ENCODE measurements around the gene GPR137. TPM values are rescaled to one million over a fixed set of nuclear protein-coding genes. Genes with fewer than 3 reads are reported as not detected.

GPR137 gene
- total and polyA plus RNA-seq, 9 of the 15 experiments (the other 6 are each of a cell fraction or from before 2014, with no cell fraction given) = 0.32 to 26.7 (median 10.7) TPM

DNA sequence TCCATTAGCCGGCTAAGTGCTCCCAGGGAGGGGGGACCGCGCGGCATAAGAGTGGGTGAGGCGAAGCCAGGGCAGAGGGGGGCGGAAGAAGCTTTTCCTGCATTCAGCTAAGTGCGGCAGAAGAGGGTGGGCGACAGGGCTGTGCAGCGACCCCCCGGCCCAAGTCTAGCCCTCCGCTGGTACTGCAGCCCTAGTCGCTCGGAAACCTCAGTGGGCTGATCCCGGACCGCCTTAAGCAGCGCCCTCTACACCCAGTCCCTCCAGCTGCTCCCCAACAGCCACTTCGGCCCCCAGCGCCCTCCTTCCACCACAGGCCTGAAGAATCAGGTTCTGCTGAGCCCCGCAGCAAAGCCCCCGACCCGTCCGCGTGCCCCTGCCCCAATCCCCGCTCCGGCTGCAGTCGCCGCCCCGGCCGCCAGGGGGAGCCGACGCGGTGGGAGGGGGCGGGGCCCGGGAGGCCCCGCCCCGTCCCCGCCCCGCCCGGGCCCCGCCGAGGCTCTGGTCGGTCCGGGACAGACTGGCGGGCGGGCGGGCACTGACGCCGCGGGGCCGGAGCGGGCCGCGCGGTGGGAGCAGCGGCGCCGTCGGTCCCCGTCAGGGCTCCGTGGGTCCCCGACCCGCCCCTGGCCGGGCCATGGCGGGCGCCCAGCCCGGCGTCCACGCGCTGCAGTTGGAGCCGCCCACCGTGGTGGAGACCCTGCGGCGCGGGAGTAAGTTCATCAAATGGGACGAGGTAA, 34.5 kb upstream of the GPR137 start, which contains the start of gene PLCB3 (continued):
- TF ChIP-seq, protein P1, sequence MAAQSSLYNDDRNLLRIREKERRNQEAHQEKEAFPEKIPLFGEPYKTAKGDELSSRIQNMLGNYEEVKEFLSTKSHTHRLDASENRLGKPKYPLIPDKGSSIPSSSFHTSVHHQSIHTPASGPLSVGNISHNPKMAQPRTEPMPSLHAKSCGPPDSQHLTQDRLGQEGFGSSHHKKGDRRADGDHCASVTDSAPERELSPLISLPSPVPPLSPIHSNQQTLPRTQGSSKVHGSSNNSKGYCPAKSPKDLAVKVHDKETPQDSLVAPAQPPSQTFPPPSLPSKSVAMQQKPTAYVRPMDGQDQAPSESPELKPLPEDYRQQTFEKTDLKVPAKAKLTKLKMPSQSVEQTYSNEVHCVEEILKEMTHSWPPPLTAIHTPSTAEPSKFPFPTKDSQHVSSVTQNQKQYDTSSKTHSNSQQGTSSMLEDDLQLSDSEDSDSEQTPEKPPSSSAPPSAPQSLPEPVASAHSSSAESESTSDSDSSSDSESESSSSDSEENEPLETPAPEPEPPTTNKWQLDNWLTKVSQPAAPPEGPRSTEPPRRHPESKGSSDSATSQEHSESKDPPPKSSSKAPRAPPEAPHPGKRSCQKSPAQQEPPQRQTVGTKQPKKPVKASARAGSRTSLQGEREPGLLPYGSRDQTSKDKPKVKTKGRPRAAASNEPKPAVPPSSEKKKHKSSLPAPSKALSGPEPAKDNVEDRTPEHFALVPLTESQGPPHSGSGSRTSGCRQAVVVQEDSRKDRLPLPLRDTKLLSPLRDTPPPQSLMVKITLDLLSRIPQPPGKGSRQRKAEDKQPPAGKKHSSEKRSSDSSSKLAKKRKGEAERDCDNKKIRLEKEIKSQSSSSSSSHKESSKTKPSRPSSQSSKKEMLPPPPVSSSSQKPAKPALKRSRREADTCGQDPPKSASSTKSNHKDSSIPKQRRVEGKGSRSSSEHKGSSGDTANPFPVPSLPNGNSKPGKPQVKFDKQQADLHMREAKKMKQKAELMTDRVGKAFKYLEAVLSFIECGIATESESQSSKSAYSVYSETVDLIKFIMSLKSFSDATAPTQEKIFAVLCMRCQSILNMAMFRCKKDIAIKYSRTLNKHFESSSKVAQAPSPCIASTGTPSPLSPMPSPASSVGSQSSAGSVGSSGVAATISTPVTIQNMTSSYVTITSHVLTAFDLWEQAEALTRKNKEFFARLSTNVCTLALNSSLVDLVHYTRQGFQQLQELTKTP (IDR thresholded peaks at IDR 0.05; ENCODE audit: low read depth in 1 of 2, partially characterized antibody in 2 of 2) = no peak
- TF ChIP-seq TCF7 (IDR thresholded peaks at IDR 0.05; ENCODE audit: borderline replicate concordance) = no peak
- TF ChIP-seq HNRNPLL (IDR thresholded peaks at IDR 0.05; ENCODE audit: low read depth, low read length, poor library complexity, severe bottlenecking) = no peak
- no peak for TF ChIP-seq EZH2 (IDR thresholded peaks at IDR 0.05; ENCODE audit: borderline replicate concordance, low read depth, low read length)
- TF ChIP-seq SMAD3 (CRISPR knock-in tag; conservative IDR thresholded peaks at IDR 0.05) = no peak
- TF ChIP-seq MYBL2 (IDR thresholded peaks at IDR 0.05; ENCODE audit: low read depth) = no peak
- no peak for TF ChIP-seq MYBL2 (CRISPR knock-in tag; IDR thresholded peaks at IDR 0.05; ENCODE audit: borderline replicate concordance)
- no peak for TF ChIP-seq BACH1 (tag; IDR thresholded peaks at IDR 0.05)
- TF ChIP-seq FOSL1 (tag; conservative IDR thresholded peaks at IDR 0.05) = no peak
- no peak for TF ChIP-seq SETDB1 (IDR thresholded peaks at IDR 0.05; ENCODE audit: low read length)
- TF ChIP-seq SMARCA5 (IDR thresholded peaks at IDR 0.05) = no peak
- TF ChIP-seq JUND (IDR thresholded peaks at IDR 0.05; ENCODE audit: borderline replicate concordance, low read depth, low read length) = no peak
- no peak for TF ChIP-seq JUND (tag; IDR thresholded peaks at IDR 0.05; ENCODE audit: borderline replicate concordance, low read depth, low read length)
- TF ChIP-seq GABPA (tag; conservative IDR thresholded peaks at IDR 0.05; ENCODE audit: low read depth) = no peak; the same call in 1 of the 2 replicates
- TF ChIP-seq, protein P2, sequence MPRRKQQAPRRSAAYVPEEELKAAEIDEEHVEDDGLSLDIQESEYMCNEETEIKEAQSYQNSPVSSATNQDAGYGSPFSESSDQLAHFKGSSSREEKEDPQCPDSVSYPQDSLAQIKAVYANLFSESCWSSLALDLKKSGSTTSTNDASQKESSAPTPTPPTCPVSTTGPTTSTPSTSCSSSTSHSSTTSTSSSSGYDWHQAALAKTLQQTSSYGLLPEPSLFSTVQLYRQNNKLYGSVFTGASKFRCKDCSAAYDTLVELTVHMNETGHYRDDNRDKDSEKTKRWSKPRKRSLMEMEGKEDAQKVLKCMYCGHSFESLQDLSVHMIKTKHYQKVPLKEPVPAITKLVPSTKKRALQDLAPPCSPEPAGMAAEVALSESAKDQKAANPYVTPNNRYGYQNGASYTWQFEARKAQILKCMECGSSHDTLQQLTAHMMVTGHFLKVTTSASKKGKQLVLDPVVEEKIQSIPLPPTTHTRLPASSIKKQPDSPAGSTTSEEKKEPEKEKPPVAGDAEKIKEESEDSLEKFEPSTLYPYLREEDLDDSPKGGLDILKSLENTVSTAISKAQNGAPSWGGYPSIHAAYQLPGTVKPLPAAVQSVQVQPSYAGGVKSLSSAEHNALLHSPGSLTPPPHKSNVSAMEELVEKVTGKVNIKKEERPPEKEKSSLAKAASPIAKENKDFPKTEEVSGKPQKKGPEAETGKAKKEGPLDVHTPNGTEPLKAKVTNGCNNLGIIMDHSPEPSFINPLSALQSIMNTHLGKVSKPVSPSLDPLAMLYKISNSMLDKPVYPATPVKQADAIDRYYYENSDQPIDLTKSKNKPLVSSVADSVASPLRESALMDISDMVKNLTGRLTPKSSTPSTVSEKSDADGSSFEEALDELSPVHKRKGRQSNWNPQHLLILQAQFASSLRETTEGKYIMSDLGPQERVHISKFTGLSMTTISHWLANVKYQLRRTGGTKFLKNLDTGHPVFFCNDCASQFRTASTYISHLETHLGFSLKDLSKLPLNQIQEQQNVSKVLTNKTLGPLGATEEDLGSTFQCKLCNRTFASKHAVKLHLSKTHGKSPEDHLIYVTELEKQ (CRISPR knock-in tag; IDR thresholded peaks at IDR 0.05) = no peak
- TF ChIP-seq CCNT2 (IDR thresholded peaks at IDR 0.05; ENCODE audit: borderline replicate concordance, extremely low read depth, insufficient read length, low read depth, low read length) = peak; percentile 66
- TF ChIP-seq, protein P3, sequence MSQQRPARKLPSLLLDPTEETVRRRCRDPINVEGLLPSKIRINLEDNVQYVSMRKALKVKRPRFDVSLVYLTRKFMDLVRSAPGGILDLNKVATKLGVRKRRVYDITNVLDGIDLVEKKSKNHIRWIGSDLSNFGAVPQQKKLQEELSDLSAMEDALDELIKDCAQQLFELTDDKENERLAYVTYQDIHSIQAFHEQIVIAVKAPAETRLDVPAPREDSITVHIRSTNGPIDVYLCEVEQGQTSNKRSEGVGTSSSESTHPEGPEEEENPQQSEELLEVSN (IDR thresholded peaks at IDR 0.05; ENCODE audit: borderline replicate concordance in 1 of 2, extremely low read depth in 1 of 2, insufficient read depth in 1 of 2, insufficient read length in 1 of 2, low read depth in 1 of 2, low read length in 1 of 2, poor library complexity in 1 of 2, severe bottlenecking in 1 of 2) = peak in 1 of 2 experiments; percentile 60
